IPS DF 6.9 (cell line): ENCODE data around the gene P2RY11.
A peak's percentile ranks its signal among the peaks of the same experiment; 100 is the strongest.

Experiments used
- DNase-seq: peaks from one replicate; pipeline ENCODE4 v3.0.0-alpha.2; 2013; ENCODE audit warnings: low read depth, low spot score
- H3K27ac ChIP-seq: one replicate; pipeline ENCODE4 v1.5.1; 2013; ENCODE audit warnings: low read length, control low read depth
- H3K27me3 ChIP-seq: 2 replicates; pipeline ENCODE4 v1.6.1; 2013; ENCODE audit warnings: mild to moderate bottlenecking, low read length; ENCODE audit not compliant: control insufficient read depth, insufficient read depth
- H3K36me3 ChIP-seq: 2 replicates; pipeline ENCODE4 v1.6.1; 2013; ENCODE audit warnings: low read length; ENCODE audit not compliant: control insufficient read depth, insufficient read depth
- H3K4me1 ChIP-seq: 2 replicates; pipeline ENCODE4 v1.6.1; 2013; ENCODE audit warnings: low read length; ENCODE audit not compliant: control insufficient read depth, insufficient read depth
- H3K4me3 ChIP-seq: 2 replicates; pipeline ENCODE4 v1.5.1; 2013; ENCODE audit warnings: mild to moderate bottlenecking, low read length
- H3K9me3 ChIP-seq: 2 replicates; pipeline ENCODE4 v1.6.1; 2013; ENCODE audit warnings: low read length, inconsistent platforms; ENCODE audit not compliant: control insufficient read depth, insufficient read depth
- WGBS: extraction: QIAGEN DNeasy Blood & Tissue Kit; methylation state at CpG from one replicate; pipeline ENCODE4 v1.1.7; 2013; ENCODE audit warnings: mixed read lengths, missing lambda C conversion rate; ENCODE audit not compliant: insufficient read length, insufficient coverage; 5-methylcytosine and 5-hydroxymethylcytosine counted together

Gene P2RY11

DNA sequence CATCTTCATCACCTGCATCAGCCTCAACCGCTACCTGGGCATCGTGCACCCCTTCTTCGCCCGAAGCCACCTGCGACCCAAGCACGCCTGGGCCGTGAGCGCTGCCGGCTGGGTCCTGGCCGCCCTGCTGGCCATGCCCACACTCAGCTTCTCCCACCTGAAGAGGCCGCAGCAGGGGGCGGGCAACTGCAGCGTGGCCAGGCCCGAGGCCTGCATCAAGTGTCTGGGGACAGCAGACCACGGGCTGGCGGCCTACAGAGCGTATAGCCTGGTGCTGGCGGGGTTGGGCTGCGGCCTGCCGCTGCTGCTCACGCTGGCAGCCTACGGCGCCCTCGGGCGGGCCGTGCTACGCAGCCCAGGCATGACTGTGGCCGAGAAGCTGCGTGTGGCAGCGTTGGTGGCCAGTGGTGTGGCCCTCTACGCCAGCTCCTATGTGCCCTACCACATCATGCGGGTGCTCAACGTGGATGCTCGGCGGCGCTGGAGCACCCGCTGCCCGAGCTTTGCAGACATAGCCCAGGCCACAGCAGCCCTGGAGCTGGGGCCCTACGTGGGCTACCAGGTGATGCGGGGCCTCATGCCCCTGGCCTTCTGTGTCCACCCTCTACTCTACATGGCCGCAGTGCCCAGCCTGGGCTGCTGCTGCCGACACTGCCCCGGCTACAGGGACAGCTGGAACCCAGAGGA, 2.6 kb downstream of the P2RY11 start:
- no CpG with 5 or more reads among the region's 43 CpGs for WGBS
- peaks cover 47% of the 10 kb centered on the region for H3K36me3 ChIP-seq
- no peaks in the 10 kb centered on the region for H3K9me3 ChIP-seq
- no peaks in the 10 kb centered on the region for H3K27me3 ChIP-seq
- no peak overlapping the region for H3K27ac ChIP-seq
- no peak overlapping the region for H3K4me3 ChIP-seq
- DNase-seq, result no peak
- peaks cover 3% of the 10 kb centered on the region; the same call in 1 of the 2 replicates for H3K4me1 ChIP-seq

DNA sequence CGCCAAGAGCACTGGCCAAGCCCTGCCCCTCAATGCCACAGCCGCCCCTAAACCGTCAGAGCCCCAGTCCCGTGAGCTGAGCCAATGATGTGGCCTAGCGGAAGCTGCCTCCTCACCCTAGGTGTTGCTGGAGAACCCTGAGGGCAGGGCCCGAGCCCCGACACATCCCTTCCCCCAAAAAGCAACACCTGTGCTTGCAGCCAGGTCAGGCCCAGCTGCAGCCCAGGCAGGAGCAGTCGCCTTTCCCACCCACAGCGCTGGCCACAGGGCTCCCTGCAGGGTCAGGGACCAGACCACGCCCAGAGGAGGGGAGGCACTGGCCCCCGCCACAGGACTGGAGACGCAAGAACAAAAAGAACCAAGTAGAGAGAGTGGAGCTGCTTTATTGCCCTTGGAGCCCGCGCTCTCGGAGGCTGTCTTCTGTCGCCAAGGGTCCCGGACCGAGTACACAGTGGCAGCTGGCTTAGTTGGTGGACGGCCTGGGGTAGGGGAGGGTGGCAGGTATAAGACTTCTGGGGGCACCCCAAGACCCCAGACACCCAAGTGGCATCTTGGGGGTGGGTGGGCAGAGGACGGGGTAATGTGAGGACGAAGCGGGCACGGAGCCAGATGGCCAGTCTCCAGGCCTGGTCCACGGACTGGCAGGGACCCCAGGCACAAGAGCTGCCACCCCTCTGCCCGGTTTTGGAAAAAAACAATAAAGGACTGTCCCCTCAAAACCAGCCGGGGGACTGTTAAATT, 3.3 kb downstream of the P2RY11 start:
- no peaks in the 10 kb centered on the region for H3K9me3 ChIP-seq
- peaks cover 40% of the 10 kb centered on the region for H3K36me3 ChIP-seq
- no peak overlapping the region for H3K4me3 ChIP-seq
- no peaks in the 10 kb centered on the region for H3K27me3 ChIP-seq
- H3K27ac ChIP-seq, result no peak overlapping the region
- DNase-seq, result no peak
- no CpG with 5 or more reads among the region's 26 CpGs for WGBS
- H3K4me1 ChIP-seq, result peaks cover 3% of the 10 kb centered on the region; the same call in 1 of the 2 replicates

DNA sequence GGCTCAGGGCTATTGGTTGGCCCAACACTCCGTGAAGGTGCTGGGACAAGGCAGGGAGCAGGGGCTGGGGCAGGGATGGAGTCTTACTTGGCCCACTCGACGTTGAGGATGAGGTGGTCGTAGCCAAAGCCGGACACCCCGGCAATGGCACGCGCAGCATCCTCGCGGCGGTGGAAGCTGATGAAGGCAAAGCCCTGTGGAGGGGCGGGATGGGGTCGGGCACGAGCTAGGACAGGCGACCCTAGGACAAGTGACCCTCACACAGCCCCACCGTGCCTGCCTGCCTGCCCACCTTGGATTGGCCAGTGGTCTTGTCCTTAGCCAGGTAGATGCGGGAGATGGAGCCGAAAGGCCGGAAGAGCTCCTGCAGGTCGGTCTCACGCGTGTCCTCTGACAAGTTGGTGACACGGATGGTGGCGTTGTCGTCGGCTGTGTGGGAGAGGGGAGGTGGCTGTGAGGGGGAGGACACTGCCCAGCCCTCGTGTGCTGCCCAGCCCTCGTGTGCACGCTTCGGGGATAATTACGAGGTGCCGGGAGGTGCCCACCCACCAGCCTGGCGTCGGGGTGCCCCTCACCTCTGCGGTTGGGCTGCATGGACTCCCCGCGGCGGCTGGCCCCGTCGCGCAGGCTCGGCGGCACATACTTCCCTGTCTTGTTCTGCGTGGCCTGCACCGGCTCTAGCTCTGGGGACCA, 4.0 kb downstream of the P2RY11 start:
- peaks cover 3% of the 10 kb centered on the region; the same call in 1 of the 2 replicates for H3K4me1 ChIP-seq
- no peaks in the 10 kb centered on the region for H3K9me3 ChIP-seq
- H3K36me3 ChIP-seq, result peaks cover 33% of the 10 kb centered on the region
- H3K4me3 ChIP-seq, result no peak overlapping the region
- H3K27me3 ChIP-seq, result no peaks in the 10 kb centered on the region
- WGBS, result no CpG with 5 or more reads among the region's 45 CpGs
- H3K27ac ChIP-seq, result no peak overlapping the region
- no peak for DNase-seq

DNA sequence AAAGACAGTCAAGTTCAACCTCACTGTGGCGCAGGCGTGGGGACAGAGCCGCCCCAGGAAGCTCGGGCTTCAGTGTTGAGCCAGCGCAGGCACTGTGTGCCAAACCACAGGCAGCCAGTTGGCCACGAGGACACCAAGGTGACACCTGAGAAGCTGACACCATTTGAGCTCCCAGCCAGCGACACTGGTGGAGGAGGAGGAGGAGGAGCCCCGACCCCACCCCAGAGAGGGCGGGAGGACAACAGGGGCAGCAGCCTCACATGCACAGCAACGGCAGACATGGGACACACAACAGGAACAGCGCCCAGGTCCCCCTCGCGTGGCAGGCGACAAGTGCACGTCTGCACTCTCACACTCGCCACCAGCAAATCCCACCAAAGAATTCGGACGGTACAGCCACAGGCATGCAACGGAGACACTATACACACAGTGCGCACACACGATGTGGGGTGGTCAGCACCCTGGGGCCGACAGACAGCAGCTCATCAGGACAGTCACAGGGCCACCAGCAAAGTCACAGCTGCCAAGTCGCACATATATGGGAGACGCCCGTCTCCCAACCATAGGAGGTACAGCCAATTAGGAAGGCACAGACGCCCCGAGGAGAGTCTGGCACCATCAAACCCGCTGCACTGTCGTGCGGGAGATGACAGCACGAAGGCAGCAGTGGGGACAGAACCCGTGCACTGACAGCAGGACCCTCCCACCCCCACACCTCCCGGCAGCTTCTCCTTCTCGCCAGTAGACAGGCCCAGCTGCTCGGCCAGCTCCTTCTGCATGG, 4.8 kb downstream of the P2RY11 start:
- Histone ChIP-seq H3K4me3 (no peak overlapping the region), H3K36me3 (peaks cover 29% of the 10 kb centered on the region), H3K9me3 (no peaks in the 10 kb centered on the region), H3K4me1 (peaks cover 3% of the 10 kb centered on the region; the same call in 1 of the 2 replicates), H3K27me3 (no peaks in the 10 kb centered on the region), H3K27ac (no peak overlapping the region)
- DNase-seq, result no peak
- WGBS, result no CpG with 5 or more reads among the region's 35 CpGs

DNA sequence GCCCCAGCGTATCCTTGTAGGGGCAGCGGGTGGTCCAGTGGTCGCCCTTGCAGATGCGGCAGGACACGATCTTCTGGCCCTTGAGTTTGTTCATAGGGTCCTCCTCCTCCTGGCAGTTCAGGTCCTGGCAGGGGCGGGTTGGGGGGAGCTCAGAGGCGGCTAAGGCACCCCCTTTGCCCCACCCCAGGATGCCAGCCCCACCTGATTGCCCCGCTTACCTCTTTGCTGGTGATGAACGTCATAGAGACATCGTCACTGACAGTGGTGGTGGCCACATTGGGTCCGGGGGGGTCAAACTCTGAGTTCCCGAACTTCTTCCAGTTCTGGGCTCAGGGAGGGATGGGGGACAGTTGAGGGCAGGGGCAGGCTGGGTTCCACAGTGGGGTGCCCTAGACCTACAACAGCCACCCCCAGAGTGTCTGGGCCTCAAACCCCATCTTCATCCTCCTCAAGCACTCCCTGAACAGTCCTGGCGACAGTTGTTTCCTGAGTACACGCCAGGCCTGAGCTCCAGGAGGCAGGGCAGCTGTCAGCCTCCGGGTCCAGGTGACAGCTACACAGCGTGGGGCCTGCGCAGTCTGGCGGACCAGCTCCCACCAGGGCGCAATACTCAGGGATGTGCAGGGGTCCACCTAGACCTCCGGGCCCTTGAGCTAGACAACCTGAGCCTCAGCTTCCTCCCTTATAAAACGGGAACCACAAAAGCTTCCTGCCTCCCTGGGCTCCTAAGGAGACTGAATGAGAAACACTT, 5.5 kb downstream of the P2RY11 start:
- Histone ChIP-seq H3K4me1 (peaks cover 3% of the 10 kb centered on the region; the same call in 1 of the 2 replicates), H3K4me3 (no peak overlapping the region), H3K36me3 (peaks cover 25% of the 10 kb centered on the region), H3K27ac (no peak overlapping the region), H3K27me3 (no peaks in the 10 kb centered on the region), H3K9me3 (no peaks in the 10 kb centered on the region)
- DNase-seq, result no peak
- WGBS, result no CpG with 5 or more reads among the region's 21 CpGs

DNA sequence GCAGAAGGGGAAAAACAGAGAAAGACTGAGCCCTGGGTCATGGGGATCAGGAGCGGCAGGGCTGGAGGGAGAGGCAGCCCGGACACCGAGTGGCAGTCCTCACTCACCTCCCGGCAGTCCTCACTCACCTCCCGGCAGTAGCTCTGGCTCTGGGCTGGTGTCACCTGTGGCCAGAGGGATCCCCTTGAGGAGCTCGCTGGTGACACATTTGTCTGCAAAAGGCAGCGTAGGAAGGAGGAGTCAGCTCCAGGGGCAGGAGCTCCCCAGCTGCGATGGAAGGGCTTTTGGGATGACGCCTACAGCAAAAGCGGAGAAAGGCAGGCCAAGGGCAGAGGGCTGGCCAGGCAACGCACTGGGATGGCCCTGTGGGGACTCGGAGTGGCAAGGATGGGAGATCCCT, 7.5 kb downstream of the P2RY11 start:
- Histone ChIP-seq H3K4me1 (peaks cover 3% of the 10 kb centered on the region; the same call in 1 of the 2 replicates), H3K36me3 (peaks cover 25% of the 10 kb centered on the region), H3K4me3 (peak overlapping the region; percentile 85), H3K27me3 (no peaks in the 10 kb centered on the region), H3K9me3 (no peaks in the 10 kb centered on the region), H3K27ac (no peak overlapping the region)
- DNase-seq, result no peak
- WGBS, result no CpG with 5 or more reads among the region's 12 CpGs

DNA sequence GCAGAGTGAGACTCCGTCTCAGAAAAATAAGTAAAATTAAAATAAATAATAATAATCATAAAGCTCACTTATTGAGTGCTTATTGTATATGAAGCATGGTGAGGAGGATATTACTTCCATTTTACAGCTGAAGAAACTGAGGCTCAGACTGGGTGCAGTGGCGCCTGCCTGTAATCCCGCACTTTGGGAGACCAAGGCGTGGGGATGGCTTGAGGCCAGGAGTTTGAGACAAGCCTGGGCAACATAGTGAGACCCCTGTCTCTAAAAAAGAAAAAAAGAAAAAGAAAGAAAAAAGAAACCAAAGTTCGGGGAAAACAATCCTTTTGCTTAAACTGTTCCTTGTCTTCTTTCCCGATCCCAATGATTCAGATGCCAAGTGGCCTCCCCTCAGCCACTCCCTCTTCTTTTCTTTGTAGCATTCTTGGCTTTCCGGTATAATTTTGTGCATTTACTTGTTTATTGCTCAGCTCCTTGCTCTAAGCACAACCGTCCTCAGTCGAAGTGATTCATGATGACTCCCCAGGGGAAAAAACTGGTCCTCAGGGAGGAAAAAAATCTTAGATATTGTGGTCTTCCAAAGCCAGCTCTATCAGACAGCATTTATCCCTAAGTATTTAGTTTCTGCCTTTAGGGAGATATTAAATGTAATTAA, 9.2 kb downstream of the P2RY11 start:
- Histone ChIP-seq H3K4me1 (peaks cover 3% of the 10 kb centered on the region; the same call in 1 of the 2 replicates), H3K9me3 (no peaks in the 10 kb centered on the region), H3K27ac (no peak overlapping the region), H3K27me3 (no peaks in the 10 kb centered on the region), H3K4me3 (no peak overlapping the region), H3K36me3 (peaks cover 19% of the 10 kb centered on the region)
- no CpG with 5 or more reads among the region's 9 CpGs for WGBS
- DNase-seq, result no peak

DNA sequence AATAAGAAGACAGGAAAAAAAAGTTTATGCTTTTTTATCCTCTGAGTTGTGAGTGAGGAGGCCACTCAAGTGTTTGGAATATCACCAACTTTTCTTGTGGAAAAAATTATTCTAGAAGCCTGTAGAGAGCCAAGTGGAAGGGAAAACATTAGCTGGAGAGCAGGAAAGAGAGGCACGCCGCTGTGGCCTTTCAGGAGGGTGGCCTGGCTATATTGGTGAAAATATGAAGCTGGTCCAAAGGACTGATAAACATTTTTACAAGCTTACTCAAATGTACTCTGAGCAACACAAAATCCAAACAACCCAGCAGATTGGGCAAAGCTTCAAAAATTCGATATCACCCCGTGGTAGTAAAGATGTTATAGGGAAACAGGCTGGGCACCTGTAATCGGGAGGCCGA, 10.6 kb downstream of the P2RY11 start:
- Histone ChIP-seq H3K9me3 (no peaks in the 10 kb centered on the region), H3K27ac (no peak overlapping the region), H3K27me3 (no peaks in the 10 kb centered on the region), H3K4me1 (peaks cover 3% of the 10 kb centered on the region; the same call in 1 of the 2 replicates), H3K36me3 (peaks cover 6% of the 10 kb centered on the region), H3K4me3 (no peak overlapping the region)
- no peak for DNase-seq
- WGBS, result no CpG with 5 or more reads among the region's 6 CpGs

DNA sequence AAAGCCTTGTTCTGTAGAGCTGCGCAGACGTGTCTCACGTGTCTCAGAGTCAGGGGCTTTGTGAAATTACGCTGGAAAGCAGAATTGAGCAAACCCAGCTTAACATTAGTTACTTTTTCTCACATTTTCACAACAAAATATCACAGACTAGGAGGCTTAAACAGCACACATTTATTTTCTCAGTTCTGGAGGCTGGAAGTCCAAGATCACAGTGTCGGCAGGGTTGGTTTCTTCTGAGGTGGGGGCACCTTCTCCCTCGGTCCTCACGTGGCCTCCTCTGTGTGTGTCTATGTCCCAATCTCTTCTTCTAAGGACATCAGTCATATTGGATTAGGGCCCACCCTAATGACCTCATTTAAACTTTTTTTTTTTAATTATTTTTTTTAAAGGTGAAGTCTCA, 12.9 kb downstream of the P2RY11 start:
- Histone ChIP-seq H3K27me3 (no peaks in the 10 kb centered on the region), H3K4me3 (no peak overlapping the region), H3K9me3 (no peaks in the 10 kb centered on the region), H3K36me3 (no peaks in the 10 kb centered on the region), H3K4me1 (no peaks in the 10 kb centered on the region), H3K27ac (no peak overlapping the region)
- WGBS, result no CpG with 5 or more reads among the region's 7 CpGs
- DNase-seq, result no peak
